Vagina (tissue), 2 donors: Measurements from ENCODE around the gene DSCAML1. TPM values are rescaled to one million over a fixed set of nuclear protein-coding genes. Genes with fewer than 3 reads are reported as not detected.

Experiments
- DNase-seq, 2 donors: peaks; one replicate each; pipeline ENCODE4 v3.0.0-alpha.2; 2017; ENCODE audit errors: extremely low spot score in 2 of 2
- H3K27ac ChIP-seq: fragments of 200-600 bp; sonication (generic); one replicate; pipeline ENCODE4 v1.5.1; 2019
- H3K27me3 ChIP-seq: fragments of 200-600 bp; sonication (generic); one replicate; pipeline ENCODE4 v1.5.1; 2019
- H3K36me3 ChIP-seq, 2 donors: fragments of 200-600 bp; sonication (generic); one replicate each; pipeline ENCODE4 v1.5.1; 2017 to 2019
- H3K4me1 ChIP-seq: fragments of 200-600 bp; sonication (generic); one replicate; pipeline ENCODE4 v1.5.1; 2019
- H3K4me3 ChIP-seq, 2 donors: fragments of 200-600 bp; sonication (generic); 1 replicate in 1 of 2; 2 replicates in 1 of 2; pipeline ENCODE4 v1.5.1; 2016 to 2019
- H3K9me3 ChIP-seq: fragments of 200-600 bp; sonication (generic); one replicate; pipeline ENCODE4 v1.5.1; 2019
- POLR2A ChIP-seq, 2 donors: fragments of 450-650 bp; IDR thresholded peaks; one replicate each; pipeline ENCODE4 v1.6.1; 2017; ENCODE audit warnings: antibody characterized with exemption in 2 of 2, mild to moderate bottlenecking in 2 of 2, moderate library complexity in 2 of 2
- POLR2AphosphoS5 ChIP-seq, 2 donors: sonication (generic); formaldehyde crosslinking; IDR thresholded peaks; one replicate each; pipeline ENCODE4 v1.9.0; 2017; ENCODE audit warnings: antibody characterized with exemption in 2 of 2, mild to moderate bottlenecking in 2 of 2, low read depth in 1 of 2; ENCODE audit not compliant: insufficient read depth in 1 of 2
- intact Hi-C: fragments of 100-400 bp; cut with DNase I; formaldehyde crosslinking; loops from one replicate; pipeline ENCODE4 v1.15.1; 2023
- total RNA-seq: library from RNA; depleted of rRNA; stranded (reverse); fragments of >200 nt; gene quantifications from one replicate; pipeline ENCODE4 v1.2.3, GENCODE V29; 2016
- TF ChIP-seq, protein P1 (sequence below), 3 experiments: fragments of 450-650 bp in 2 of 3; fragments of 200-600 bp in 1 of 3; sonication (generic) in 1 of 3; IDR thresholded peaks; one replicate each; pipeline ENCODE4 v1.5.1; 2017 to 2019; ENCODE audit warnings: antibody characterized with exemption in 3 of 3, mild to moderate bottlenecking in 2 of 3, moderate library complexity in 2 of 3

Gene DSCAML1
- total RNA-seq, 1 donor from 2014 or later = 0.25 TPM

DNA sequence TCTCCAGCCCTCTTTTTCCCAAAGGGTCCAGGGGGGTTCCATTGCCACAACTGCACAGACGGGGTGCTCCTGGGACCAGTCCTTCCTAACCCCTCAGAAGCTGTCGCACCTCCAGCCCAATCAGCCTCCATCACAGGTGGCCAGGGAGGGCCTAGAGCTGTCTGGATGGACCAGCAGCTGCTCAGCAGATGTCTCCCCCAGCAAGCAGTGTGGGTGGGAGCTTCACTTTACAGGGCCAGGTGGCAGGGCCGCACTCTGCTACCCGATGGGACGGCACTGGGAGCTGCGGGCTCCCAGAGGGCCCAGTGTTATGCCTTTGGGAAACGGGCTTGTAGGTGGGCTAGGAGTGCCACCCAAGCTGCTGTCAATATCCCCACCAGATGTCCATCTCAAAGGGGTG lies 120.5 kb downstream of the DSCAML1 start:
- Histone ChIP-seq H3K9me3 (no peaks in the 10 kb centered on the region), H3K27ac (no peak overlapping the region), H3K27me3 (no peaks in the 10 kb centered on the region), H3K36me3 (no peaks in the 10 kb centered on the region), H3K4me1 (no peaks in the 10 kb centered on the region), H3K4me3 (no peak overlapping the region)
- intact Hi-C loops = no loop called here
- DNase-seq = no peak
- TF ChIP-seq, protein P1, sequence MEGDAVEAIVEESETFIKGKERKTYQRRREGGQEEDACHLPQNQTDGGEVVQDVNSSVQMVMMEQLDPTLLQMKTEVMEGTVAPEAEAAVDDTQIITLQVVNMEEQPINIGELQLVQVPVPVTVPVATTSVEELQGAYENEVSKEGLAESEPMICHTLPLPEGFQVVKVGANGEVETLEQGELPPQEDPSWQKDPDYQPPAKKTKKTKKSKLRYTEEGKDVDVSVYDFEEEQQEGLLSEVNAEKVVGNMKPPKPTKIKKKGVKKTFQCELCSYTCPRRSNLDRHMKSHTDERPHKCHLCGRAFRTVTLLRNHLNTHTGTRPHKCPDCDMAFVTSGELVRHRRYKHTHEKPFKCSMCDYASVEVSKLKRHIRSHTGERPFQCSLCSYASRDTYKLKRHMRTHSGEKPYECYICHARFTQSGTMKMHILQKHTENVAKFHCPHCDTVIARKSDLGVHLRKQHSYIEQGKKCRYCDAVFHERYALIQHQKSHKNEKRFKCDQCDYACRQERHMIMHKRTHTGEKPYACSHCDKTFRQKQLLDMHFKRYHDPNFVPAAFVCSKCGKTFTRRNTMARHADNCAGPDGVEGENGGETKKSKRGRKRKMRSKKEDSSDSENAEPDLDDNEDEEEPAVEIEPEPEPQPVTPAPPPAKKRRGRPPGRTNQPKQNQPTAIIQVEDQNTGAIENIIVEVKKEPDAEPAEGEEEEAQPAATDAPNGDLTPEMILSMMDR (IDR thresholded peaks at IDR 0.05) = no peak
- TF ChIP-seq POLR2AphosphoS5 (IDR thresholded peaks at IDR 0.05; ENCODE audit: insufficient read depth in 1 of 2, low read depth in 1 of 2) (no peak), POLR2A (IDR thresholded peaks at IDR 0.05) (no peak)

GRCh38 chr11:117673602-117674001 lies 123.4 kb downstream of the DSCAML1 start:
- no peak for TF ChIP-seq POLR2AphosphoS5 (IDR thresholded peaks at IDR 0.05; ENCODE audit: insufficient read depth in 1 of 2, low read depth in 1 of 2)
- no peak for TF ChIP-seq POLR2A (IDR thresholded peaks at IDR 0.05)
- TF ChIP-seq, protein P1 (IDR thresholded peaks at IDR 0.05) = no peak
- no peak overlapping the region for H3K27ac ChIP-seq
- no peaks in the 10 kb centered on the region for H3K4me1 ChIP-seq
- H3K36me3 ChIP-seq = no peaks in the 10 kb centered on the region
- no peak for DNase-seq
- intact Hi-C loops = no loop called here
- H3K27me3 ChIP-seq = no peaks in the 10 kb centered on the region
- no peaks in the 10 kb centered on the region for H3K9me3 ChIP-seq
- no peak overlapping the region for H3K4me3 ChIP-seq

- Histone ChIP-seq H3K9me3 (no peaks in the 10 kb centered on the region), H3K27me3 (no peaks in the 10 kb centered on the region), H3K4me3 (no peak overlapping the region), H3K36me3 (no peaks in the 10 kb centered on the region), H3K27ac (no peak overlapping the region), H3K4me1 (no peaks in the 10 kb centered on the region)
- no peak for DNase-seq
- intact Hi-C loops = no loop called here
- TF ChIP-seq, protein P1 (IDR thresholded peaks at IDR 0.05) = no peak
- TF ChIP-seq POLR2A (IDR thresholded peaks at IDR 0.05) = no peak
- TF ChIP-seq POLR2AphosphoS5 (IDR thresholded peaks at IDR 0.05; ENCODE audit: insufficient read depth in 1 of 2, low read depth in 1 of 2) = no peak
Measured at GRCh38 chr11:117671370-117671769, 125.6 kb downstream of the DSCAML1 start.

GRCh38 chr11:117670924-117671323 lies 126.1 kb downstream of the DSCAML1 start:
- intact Hi-C loops = no loop called here
- Histone ChIP-seq H3K9me3 (no peaks in the 10 kb centered on the region), H3K36me3 (no peaks in the 10 kb centered on the region), H3K4me1 (no peaks in the 10 kb centered on the region), H3K4me3 (no peak overlapping the region), H3K27ac (no peak overlapping the region), H3K27me3 (no peaks in the 10 kb centered on the region)
- DNase-seq = no peak
- TF ChIP-seq POLR2AphosphoS5 (IDR thresholded peaks at IDR 0.05; ENCODE audit: insufficient read depth in 1 of 2, low read depth in 1 of 2) (no peak), POLR2A (IDR thresholded peaks at IDR 0.05) (no peak)
- TF ChIP-seq, protein P1 (IDR thresholded peaks at IDR 0.05) = no peak

GRCh38 chr11:117670443-117670842 lies 126.6 kb downstream of the DSCAML1 start:
- Histone ChIP-seq H3K4me1 (no peaks in the 10 kb centered on the region), H3K4me3 (no peak overlapping the region), H3K9me3 (no peaks in the 10 kb centered on the region), H3K27me3 (no peaks in the 10 kb centered on the region), H3K36me3 (no peaks in the 10 kb centered on the region), H3K27ac (no peak overlapping the region)
- intact Hi-C loops = no loop called here
- TF ChIP-seq POLR2A (IDR thresholded peaks at IDR 0.05) (no peak), POLR2AphosphoS5 (IDR thresholded peaks at IDR 0.05; ENCODE audit: insufficient read depth in 1 of 2, low read depth in 1 of 2) (no peak)
- DNase-seq = no peak
